GM23338 (cell line): ENCODE measurements around the gene TMEM244.
A peak's percentile ranks its signal among the peaks of the same experiment; 100 is the strongest.

Source experiments
- CREB1 ChIP-seq: fragments of 250-450 bp; sonication (Bioruptor Pico); IDR thresholded peaks from 2 replicates; pipeline ENCODE4 v1.5.0; 2020; ENCODE audit warnings: low read depth, mild to moderate bottlenecking, moderate library complexity
- EZH2 ChIP-seq: fragments of 200-600 bp; sonication (generic); IDR thresholded peaks from one replicate; pipeline ENCODE4 v1.8.0; 2017; ENCODE audit warnings: antibody characterized with exemption, mild to moderate bottlenecking, low read depth; ENCODE audit not compliant: unreplicated experiment
- EZH2phosphoT487 ChIP-seq: fragments of 200-600 bp; sonication (generic); IDR thresholded peaks from one replicate; pipeline ENCODE4 v1.8.1; 2018; ENCODE audit warnings: antibody characterized with exemption; ENCODE audit not compliant: unreplicated experiment
- JUNB ChIP-seq: IDR thresholded peaks from one replicate; pipeline ENCODE4 v1.6.1; 2016; ENCODE audit warnings: antibody characterized with exemption; ENCODE audit not compliant: unreplicated experiment
- NANOG ChIP-seq: IDR thresholded peaks from 2 replicates; pipeline ENCODE4 v1.6.1; 2016; ENCODE audit warnings: antibody characterized with exemption, borderline replicate concordance
- POLR2AphosphoS5 ChIP-seq: IDR thresholded peaks from 2 replicates; pipeline ENCODE4 v1.6.1; 2016; ENCODE audit warnings: antibody characterized with exemption, low read depth
- STAT1 ChIP-seq: IDR thresholded peaks from one replicate; pipeline ENCODE4 v1.6.1; 2016; ENCODE audit warnings: antibody characterized with exemption; ENCODE audit not compliant: unreplicated experiment
- TF ChIP-seq, protein P1 (sequence below), 2 experiments: fragments of 200-600 bp in 1 of 2; sonication (generic) in 1 of 2; conservative IDR thresholded peaks; 2 replicates each; pipeline versions ENCODE4 v1.5.1 to v1.6.1; 2016 to 2017; ENCODE audit warnings: antibody characterized with exemption in 2 of 2, low read depth in 2 of 2, mild to moderate bottlenecking in 2 of 2, moderate library complexity in 1 of 2
- TF ChIP-seq, protein P2 (sequence below): IDR thresholded peaks from one replicate; pipeline ENCODE4 v1.6.1; 2018; ENCODE audit warnings: antibody characterized with exemption; ENCODE audit not compliant: unreplicated experiment
- TF ChIP-seq, protein P3 (sequence below): fragments of 250-450 bp; sonication (Bioruptor Pico); IDR thresholded peaks from 2 replicates; pipeline ENCODE4 v1.5.0; 2020; ENCODE audit warnings: mild to moderate bottlenecking, moderate library complexity

DNA sequence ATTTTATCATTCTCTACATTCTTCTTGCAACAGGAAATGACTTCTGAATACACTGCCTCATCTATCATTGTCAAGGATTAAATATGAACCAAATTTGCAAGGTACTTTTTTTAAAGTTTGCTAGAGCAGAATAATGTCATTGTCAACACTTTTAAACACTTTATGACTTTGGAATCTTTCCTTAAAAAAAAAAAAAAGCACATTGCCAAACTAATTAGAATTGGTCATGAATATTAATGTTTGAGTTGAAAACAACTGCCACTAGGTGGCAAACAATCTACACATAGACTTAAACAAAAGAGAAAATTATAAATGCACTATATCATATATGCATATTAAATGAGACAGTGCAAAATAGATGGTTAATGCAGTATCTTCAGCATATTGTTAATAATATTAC lies 32.5 kb upstream of the TMEM244 start:
- TF ChIP-seq, protein P1, sequence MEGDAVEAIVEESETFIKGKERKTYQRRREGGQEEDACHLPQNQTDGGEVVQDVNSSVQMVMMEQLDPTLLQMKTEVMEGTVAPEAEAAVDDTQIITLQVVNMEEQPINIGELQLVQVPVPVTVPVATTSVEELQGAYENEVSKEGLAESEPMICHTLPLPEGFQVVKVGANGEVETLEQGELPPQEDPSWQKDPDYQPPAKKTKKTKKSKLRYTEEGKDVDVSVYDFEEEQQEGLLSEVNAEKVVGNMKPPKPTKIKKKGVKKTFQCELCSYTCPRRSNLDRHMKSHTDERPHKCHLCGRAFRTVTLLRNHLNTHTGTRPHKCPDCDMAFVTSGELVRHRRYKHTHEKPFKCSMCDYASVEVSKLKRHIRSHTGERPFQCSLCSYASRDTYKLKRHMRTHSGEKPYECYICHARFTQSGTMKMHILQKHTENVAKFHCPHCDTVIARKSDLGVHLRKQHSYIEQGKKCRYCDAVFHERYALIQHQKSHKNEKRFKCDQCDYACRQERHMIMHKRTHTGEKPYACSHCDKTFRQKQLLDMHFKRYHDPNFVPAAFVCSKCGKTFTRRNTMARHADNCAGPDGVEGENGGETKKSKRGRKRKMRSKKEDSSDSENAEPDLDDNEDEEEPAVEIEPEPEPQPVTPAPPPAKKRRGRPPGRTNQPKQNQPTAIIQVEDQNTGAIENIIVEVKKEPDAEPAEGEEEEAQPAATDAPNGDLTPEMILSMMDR (conservative IDR thresholded peaks at IDR 0.05; ENCODE audit: low read depth in 2 of 2) = peak in 1 of 2 experiments; percentile 60; a peak in 3 of 4 replicates
- TF ChIP-seq EZH2 (no peak), POLR2AphosphoS5 (no peak), CREB1 (CRISPR knock-in tag) (no peak), NANOG (no peak), EZH2phosphoT487 (no peak), JUNB (no peak), STAT1 (no peak)
- TF ChIP-seq, protein P2, sequence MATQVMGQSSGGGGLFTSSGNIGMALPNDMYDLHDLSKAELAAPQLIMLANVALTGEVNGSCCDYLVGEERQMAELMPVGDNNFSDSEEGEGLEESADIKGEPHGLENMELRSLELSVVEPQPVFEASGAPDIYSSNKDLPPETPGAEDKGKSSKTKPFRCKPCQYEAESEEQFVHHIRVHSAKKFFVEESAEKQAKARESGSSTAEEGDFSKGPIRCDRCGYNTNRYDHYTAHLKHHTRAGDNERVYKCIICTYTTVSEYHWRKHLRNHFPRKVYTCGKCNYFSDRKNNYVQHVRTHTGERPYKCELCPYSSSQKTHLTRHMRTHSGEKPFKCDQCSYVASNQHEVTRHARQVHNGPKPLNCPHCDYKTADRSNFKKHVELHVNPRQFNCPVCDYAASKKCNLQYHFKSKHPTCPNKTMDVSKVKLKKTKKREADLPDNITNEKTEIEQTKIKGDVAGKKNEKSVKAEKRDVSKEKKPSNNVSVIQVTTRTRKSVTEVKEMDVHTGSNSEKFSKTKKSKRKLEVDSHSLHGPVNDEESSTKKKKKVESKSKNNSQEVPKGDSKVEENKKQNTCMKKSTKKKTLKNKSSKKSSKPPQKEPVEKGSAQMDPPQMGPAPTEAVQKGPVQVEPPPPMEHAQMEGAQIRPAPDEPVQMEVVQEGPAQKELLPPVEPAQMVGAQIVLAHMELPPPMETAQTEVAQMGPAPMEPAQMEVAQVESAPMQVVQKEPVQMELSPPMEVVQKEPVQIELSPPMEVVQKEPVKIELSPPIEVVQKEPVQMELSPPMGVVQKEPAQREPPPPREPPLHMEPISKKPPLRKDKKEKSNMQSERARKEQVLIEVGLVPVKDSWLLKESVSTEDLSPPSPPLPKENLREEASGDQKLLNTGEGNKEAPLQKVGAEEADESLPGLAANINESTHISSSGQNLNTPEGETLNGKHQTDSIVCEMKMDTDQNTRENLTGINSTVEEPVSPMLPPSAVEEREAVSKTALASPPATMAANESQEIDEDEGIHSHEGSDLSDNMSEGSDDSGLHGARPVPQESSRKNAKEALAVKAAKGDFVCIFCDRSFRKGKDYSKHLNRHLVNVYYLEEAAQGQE = no peak
- TF ChIP-seq, protein P3, sequence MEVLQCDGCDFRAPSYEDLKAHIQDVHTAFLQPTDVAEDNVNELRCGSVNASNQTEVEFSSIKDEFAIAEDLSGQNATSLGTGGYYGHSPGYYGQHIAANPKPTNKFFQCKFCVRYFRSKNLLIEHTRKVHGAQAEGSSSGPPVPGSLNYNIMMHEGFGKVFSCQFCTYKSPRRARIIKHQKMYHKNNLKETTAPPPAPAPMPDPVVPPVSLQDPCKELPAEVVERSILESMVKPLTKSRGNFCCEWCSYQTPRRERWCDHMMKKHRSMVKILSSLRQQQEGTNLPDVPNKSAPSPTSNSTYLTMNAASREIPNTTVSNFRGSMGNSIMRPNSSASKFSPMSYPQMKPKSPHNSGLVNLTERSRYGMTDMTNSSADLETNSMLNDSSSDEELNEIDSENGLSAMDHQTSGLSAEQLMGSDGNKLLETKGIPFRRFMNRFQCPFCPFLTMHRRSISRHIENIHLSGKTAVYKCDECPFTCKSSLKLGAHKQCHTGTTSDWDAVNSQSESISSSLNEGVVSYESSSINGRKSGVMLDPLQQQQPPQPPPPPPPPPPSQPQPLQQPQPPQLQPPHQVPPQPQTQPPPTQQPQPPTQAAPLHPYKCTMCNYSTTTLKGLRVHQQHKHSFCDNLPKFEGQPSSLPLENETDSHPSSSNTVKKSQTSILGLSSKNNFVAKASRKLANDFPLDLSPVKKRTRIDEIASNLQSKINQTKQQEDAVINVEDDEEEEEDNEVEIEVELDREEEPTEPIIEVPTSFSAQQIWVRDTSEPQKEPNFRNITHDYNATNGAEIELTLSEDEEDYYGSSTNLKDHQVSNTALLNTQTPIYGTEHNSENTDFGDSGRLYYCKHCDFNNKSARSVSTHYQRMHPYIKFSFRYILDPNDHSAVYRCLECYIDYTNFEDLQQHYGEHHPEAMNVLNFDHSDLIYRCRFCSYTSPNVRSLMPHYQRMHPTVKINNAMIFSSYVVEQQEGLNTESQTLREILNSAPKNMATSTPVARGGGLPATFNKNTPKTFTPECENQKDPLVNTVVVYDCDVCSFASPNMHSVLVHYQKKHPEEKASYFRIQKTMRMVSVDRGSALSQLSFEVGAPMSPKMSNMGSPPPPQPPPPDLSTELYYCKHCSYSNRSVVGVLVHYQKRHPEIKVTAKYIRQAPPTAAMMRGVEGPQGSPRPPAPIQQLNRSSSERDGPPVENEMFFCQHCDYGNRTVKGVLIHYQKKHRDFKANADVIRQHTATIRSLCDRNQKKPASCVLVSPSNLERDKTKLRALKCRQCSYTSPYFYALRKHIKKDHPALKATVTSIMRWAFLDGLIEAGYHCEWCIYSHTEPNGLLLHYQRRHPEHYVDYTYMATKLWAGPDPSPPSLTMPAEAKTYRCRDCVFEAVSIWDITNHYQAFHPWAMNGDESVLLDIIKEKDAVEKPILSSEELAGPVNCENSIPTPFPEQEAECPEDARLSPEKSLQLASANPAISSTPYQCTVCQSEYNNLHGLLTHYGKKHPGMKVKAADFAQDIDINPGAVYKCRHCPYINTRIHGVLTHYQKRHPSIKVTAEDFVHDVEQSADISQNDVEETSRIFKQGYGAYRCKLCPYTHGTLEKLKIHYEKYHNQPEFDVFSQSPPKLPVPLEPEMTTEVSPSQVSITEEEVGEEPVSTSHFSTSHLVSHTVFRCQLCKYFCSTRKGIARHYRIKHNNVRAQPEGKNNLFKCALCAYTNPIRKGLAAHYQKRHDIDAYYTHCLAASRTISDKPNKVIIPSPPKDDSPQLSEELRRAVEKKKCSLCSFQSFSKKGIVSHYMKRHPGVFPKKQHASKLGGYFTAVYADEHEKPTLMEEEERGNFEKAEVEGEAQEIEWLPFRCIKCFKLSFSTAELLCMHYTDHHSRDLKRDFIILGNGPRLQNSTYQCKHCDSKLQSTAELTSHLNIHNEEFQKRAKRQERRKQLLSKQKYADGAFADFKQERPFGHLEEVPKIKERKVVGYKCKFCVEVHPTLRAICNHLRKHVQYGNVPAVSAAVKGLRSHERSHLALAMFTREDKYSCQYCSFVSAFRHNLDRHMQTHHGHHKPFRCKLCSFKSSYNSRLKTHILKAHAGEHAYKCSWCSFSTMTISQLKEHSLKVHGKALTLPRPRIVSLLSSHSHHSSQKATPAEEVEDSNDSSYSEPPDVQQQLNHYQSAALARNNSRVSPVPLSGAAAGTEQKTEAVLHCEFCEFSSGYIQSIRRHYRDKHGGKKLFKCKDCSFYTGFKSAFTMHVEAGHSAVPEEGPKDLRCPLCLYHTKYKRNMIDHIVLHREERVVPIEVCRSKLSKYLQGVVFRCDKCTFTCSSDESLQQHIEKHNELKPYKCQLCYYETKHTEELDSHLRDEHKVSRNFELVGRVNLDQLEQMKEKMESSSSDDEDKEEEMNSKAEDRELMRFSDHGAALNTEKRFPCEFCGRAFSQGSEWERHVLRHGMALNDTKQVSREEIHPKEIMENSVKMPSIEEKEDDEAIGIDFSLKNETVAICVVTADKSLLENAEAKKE = no peak
